Upper lobe of left lung (tissue), 6 donors: ENCODE results near the gene NWD2. TPM values are rescaled to one million over a fixed set of nuclear protein-coding genes. Genes with fewer than 3 reads are reported as not detected.

Experiments used
- ATAC-seq, 2 donors: fragments of 200-7000 bp; cut with Tn5 transposase; one replicate each; pipeline ENCODE4 v1.9.1; 2022; ENCODE audit warnings: mild to moderate bottlenecking in 2 of 2, moderate library complexity in 2 of 2; ENCODE audit not compliant: low FRiP score in 2 of 2
- DNase-seq, 2 donors: peaks; one replicate each; pipeline ENCODE4 v3.0.0-alpha.2; 2019 to 2020
- H3K27ac ChIP-seq, 4 donors: fragments of 200-600 bp; sonication (generic); one replicate each; pipeline ENCODE4 v1.5.1; 2016 to 2019
- H3K27me3 ChIP-seq, 4 donors: fragments of 200-600 bp; sonication (generic); one replicate each; pipeline ENCODE4 v1.5.1; 2017 to 2019
- H3K36me3 ChIP-seq, 4 donors: fragments of 200-600 bp; sonication (generic); one replicate each; pipeline ENCODE4 v1.5.1; 2016 to 2019
- H3K4me1 ChIP-seq, 4 donors: fragments of 200-600 bp; sonication (generic); one replicate each; pipeline ENCODE4 v1.5.1; 2018 to 2019
- H3K4me3 ChIP-seq, 4 donors: fragments of 200-600 bp; sonication (generic); one replicate each; pipeline ENCODE4 v1.5.1; 2017 to 2019; ENCODE audit warnings: mild to moderate bottlenecking in 2 of 4, moderate library complexity in 1 of 4
- H3K9me3 ChIP-seq, 4 donors: fragments of 200-600 bp; sonication (generic); one replicate each; pipeline ENCODE4 v1.5.1; 2018 to 2019
- CTCF ChIP-seq, 6 experiments: fragments of 450-650 bp in 4 of 6; fragments of 200-600 bp in 2 of 6; sonication (generic) in 2 of 6; IDR thresholded peaks; one replicate each; pipeline ENCODE4 v1.5.1; 2016 to 2019; ENCODE audit warnings: antibody characterized with exemption in 6 of 6
- EP300 ChIP-seq, 4 donors: sonication (generic); formaldehyde crosslinking; IDR thresholded peaks; one replicate each; pipeline ENCODE4 v1.5.1; 2017; ENCODE audit warnings: antibody characterized with exemption in 4 of 4, control low read depth in 2 of 4
- POLR2A ChIP-seq, 4 donors: fragments of 450-650 bp; IDR thresholded peaks; one replicate each; pipeline ENCODE4 v1.5.1; 2016 to 2017; ENCODE audit warnings: antibody characterized with exemption in 4 of 4, mild to moderate bottlenecking in 2 of 4
- POLR2AphosphoS5 ChIP-seq, 2 donors: sonication (generic); formaldehyde crosslinking; IDR thresholded peaks; one replicate each; pipeline ENCODE4 v1.5.1; 2017; ENCODE audit warnings: antibody characterized with exemption in 2 of 2
- WGBS, 2 donors: methylation state at CpG; one replicate each; pipeline ENCODE4 v1.1.5; 2017 to 2018; 5-methylcytosine and 5-hydroxymethylcytosine counted together
- total RNA-seq, 6 donors: library from RNA; depleted of rRNA in 4 of 6; stranded (reverse); fragments of >200 nt in 4 of 6; gene quantifications; one replicate each; pipeline versions ENCODE4 v1.1.0 to v1.2.1, GENCODE V29; 2016 to 2021
- donor health status: DM: no; HTN: no; CAD: no; lungs with moderate emphysema.
- donor health status: DM: no; HTN: yes; CAD: no; lungs with severe emphysema.

Gene NWD2
- total RNA-seq, 6 donors from 2014 or later, result not detected

DNA sequence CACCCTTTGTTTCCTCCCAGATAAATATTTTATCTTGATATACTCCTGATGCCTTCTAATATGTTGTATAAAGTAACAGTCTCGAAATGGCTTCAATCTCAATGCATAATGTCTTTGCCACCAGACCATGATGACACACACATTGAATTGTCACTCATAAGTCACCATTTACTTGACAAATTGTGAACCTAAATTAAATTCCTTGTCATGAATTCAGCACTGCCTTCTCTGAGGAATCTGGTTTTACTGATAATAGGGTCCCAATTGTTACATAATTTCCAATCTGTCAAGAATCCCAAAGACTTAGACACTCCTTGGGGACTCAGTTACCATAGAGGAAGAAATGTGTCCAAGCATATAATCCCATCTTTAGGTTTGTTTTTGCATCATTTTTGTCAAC is 82.3 kb downstream of the NWD2 start:
- no peak for DNase-seq
- H3K27ac ChIP-seq, result no peak overlapping the region
- no peak for ATAC-seq
- TF ChIP-seq EP300 (IDR thresholded peaks at IDR 0.05) (no peak), CTCF (IDR thresholded peaks at IDR 0.05) (no peak), POLR2AphosphoS5 (IDR thresholded peaks at IDR 0.05) (no peak)
- peaks cover 0 to 1% (median 0%) of the 10 kb centered on the region in 4 donors for H3K9me3 ChIP-seq
- no peak overlapping the region for H3K4me3 ChIP-seq
- no peaks in the 10 kb centered on the region for H3K4me1 ChIP-seq
- no peaks in the 10 kb centered on the region for H3K36me3 ChIP-seq
- no peaks in the 10 kb centered on the region for H3K27me3 ChIP-seq
- WGBS, 2 donors, result 52 to 82% methylated on average over 1 of the region's 1 CpG

GRCh38 chr4:37338972-37339371 is 94.4 kb downstream of the NWD2 start:
- DNase-seq (no peak), ATAC-seq (no peak)
- Histone ChIP-seq H3K4me1 (no peaks in the 10 kb centered on the region), H3K36me3 (no peaks in the 10 kb centered on the region), H3K4me3 (no peak overlapping the region), H3K27me3 (no peaks in the 10 kb centered on the region), H3K27ac (no peak overlapping the region), H3K9me3 (no peaks in the 10 kb centered on the region)
- no peak for TF ChIP-seq POLR2A (IDR thresholded peaks at IDR 0.05)
- no peak for TF ChIP-seq CTCF (IDR thresholded peaks at IDR 0.05)
- no peak for TF ChIP-seq POLR2AphosphoS5 (IDR thresholded peaks at IDR 0.05)
- TF ChIP-seq EP300 (IDR thresholded peaks at IDR 0.05), result no peak

- ATAC-seq, result no peak
- WGBS, 2 donors, result 92 to 97% methylated on average over 2 of the region's 2 CpGs
- Histone ChIP-seq H3K4me3 (no peak overlapping the region), H3K36me3 (no peaks in the 10 kb centered on the region), H3K27ac (no peak overlapping the region), H3K27me3 (no peaks in the 10 kb centered on the region), H3K4me1 (no peaks in the 10 kb centered on the region), H3K9me3 (no peaks in the 10 kb centered on the region)
- TF ChIP-seq EP300 (IDR thresholded peaks at IDR 0.05) (no peak), POLR2AphosphoS5 (IDR thresholded peaks at IDR 0.05) (no peak), POLR2A (IDR thresholded peaks at IDR 0.05) (no peak), CTCF (IDR thresholded peaks at IDR 0.05) (no peak)
- no peak for DNase-seq
Measured at GRCh38 chr4:37358748-37359147, 114.2 kb downstream of the NWD2 start.

GRCh38 chr4:37359261-37359660 is 114.7 kb downstream of the NWD2 start:
- ATAC-seq (no peak), DNase-seq (no peak)
- no peaks in the 10 kb centered on the region for H3K4me1 ChIP-seq

More at GRCh38 chr4:37359261-37359660, 114.7 kb downstream of the NWD2 start:
- Histone ChIP-seq H3K36me3 (no peaks in the 10 kb centered on the region), H3K4me3 (no peak overlapping the region), H3K9me3 (no peaks in the 10 kb centered on the region), H3K27me3 (no peaks in the 10 kb centered on the region), H3K27ac (no peak overlapping the region)
- 53 to 55% methylated on average over 4 of the region's 4 CpGs for whole genome bisulfite sequencing, 2 donors
- TF ChIP-seq EP300 (IDR thresholded peaks at IDR 0.05) (no peak), POLR2A (IDR thresholded peaks at IDR 0.05) (no peak), CTCF (IDR thresholded peaks at IDR 0.05) (no peak), POLR2AphosphoS5 (IDR thresholded peaks at IDR 0.05) (no peak)
